Large intestine (tissue), 3 donors: Measurements from ENCODE around the gene U2AF1L4. TPM values are rescaled to one million over a fixed set of nuclear protein-coding genes. Genes with fewer than 3 reads are reported as not detected.

Experiments used
- DNase-seq, 2 donors: peaks; one replicate each; pipeline versions ENCODE4 v3.0.0 to v3.0.0-alpha.2; 2013
- H3K27ac ChIP-seq: one replicate; pipeline ENCODE4 v1.5.1; 2013; ENCODE audit warnings: low read length
- H3K27me3 ChIP-seq: 2 replicates; pipeline ENCODE4 v1.6.1; 2013; ENCODE audit warnings: low read length; ENCODE audit not compliant: control insufficient read depth, insufficient read depth
- H3K36me3 ChIP-seq: 2 replicates; pipeline ENCODE4 v1.6.1; 2013; ENCODE audit warnings: low read length; ENCODE audit not compliant: control insufficient read depth, insufficient read depth
- H3K4me1 ChIP-seq: one replicate; pipeline ENCODE4 v1.6.1; 2013; ENCODE audit warnings: low read length; ENCODE audit not compliant: control insufficient read depth, insufficient read depth
- H3K4me3 ChIP-seq: one replicate; pipeline ENCODE4 v1.5.1; 2013; ENCODE audit warnings: low read length
- H3K9me3 ChIP-seq: one replicate; pipeline ENCODE4 v1.6.1; 2013; ENCODE audit warnings: mild to moderate bottlenecking, low read depth, low read length, moderate library complexity; ENCODE audit not compliant: control insufficient read depth
- WGBS: methylation state at CpG from one replicate; pipeline ENCODE4 v1.1.5; 2013; ENCODE audit warnings: low lambda C conversion rate; ENCODE audit not compliant: insufficient coverage; 5-methylcytosine and 5-hydroxymethylcytosine counted together
- polyA plus RNA-seq: library from polyadenylated mRNA; unstranded; fragments of 120-200 nt; gene quantifications from one replicate; pipeline ENCODE4 v1.2.1, GENCODE V29; 2013

U2AF1L4 gene
- polyA plus RNA-seq, 1 donor: 31.2 TPM

- Histone ChIP-seq H3K4me1 (peaks cover 21% of the 10 kb centered on the region), H3K4me3 (peak overlapping the region; percentile 65), H3K27me3 (peaks cover 3% of the 10 kb centered on the region), H3K27ac (peak overlapping the region; percentile 81), H3K36me3 (peaks cover 14% of the 10 kb centered on the region), H3K9me3 (no peaks in the 10 kb centered on the region)
- no CpG with 5 or more reads among the region's 52 CpGs for WGBS
- DNase-seq: peak; percentile 43 to 46
These were observed 29.0 kb downstream of the U2AF1L4 start for GRCh38 chr19:35715981-35716800.

- Histone ChIP-seq H3K4me1 (peaks cover 21% of the 10 kb centered on the region), H3K27ac (no peak overlapping the region), H3K27me3 (peaks cover 5% of the 10 kb centered on the region), H3K9me3 (no peaks in the 10 kb centered on the region), H3K4me3 (peak overlapping the region; percentile 65), H3K36me3 (peaks cover 9% of the 10 kb centered on the region)
- WGBS: no CpG with 5 or more reads among the region's 7 CpGs
- no peak for DNase-seq
These were observed 29.8 kb downstream of the U2AF1L4 start for GRCh38 chr19:35715355-35715809.

- Histone ChIP-seq H3K4me1 (peaks cover 21% of the 10 kb centered on the region), H3K27me3 (peaks cover 5% of the 10 kb centered on the region), H3K9me3 (no peaks in the 10 kb centered on the region), H3K27ac (no peak overlapping the region), H3K36me3 (peaks cover 3% of the 10 kb centered on the region), H3K4me3 (no peak overlapping the region)
- WGBS: no CpG with 5 or more reads among the region's 14 CpGs
- no peak for DNase-seq
These were observed 30.4 kb downstream of the U2AF1L4 start for GRCh38 chr19:35714601-35715354.

- no CpG with 5 or more reads among the region's 12 CpGs for WGBS
- no peak for DNase-seq
- no peak overlapping the region for H3K4me3 ChIP-seq
- H3K27me3 ChIP-seq: peaks cover 5% of the 10 kb centered on the region
- H3K27ac ChIP-seq: no peak overlapping the region
- H3K36me3 ChIP-seq: no peaks in the 10 kb centered on the region
- H3K4me1 ChIP-seq: peaks cover 13% of the 10 kb centered on the region
- H3K9me3 ChIP-seq: no peaks in the 10 kb centered on the region
These were observed 31.2 kb downstream of the U2AF1L4 start for GRCh38 chr19:35713904-35714495.

- H3K9me3 ChIP-seq: no peaks in the 10 kb centered on the region
- 50% methylated on average over 1 of the region's 2 CpGs for WGBS
- no peak overlapping the region for H3K27ac ChIP-seq
- H3K4me1 ChIP-seq: peaks cover 10% of the 10 kb centered on the region
- H3K27me3 ChIP-seq: peaks cover 5% of the 10 kb centered on the region
- no peak overlapping the region for H3K4me3 ChIP-seq
- no peaks in the 10 kb centered on the region for H3K36me3 ChIP-seq
- no peak for DNase-seq
These were observed 31.7 kb downstream of the U2AF1L4 start for GRCh38 chr19:35713506-35713850.

GRCh38 chr19:35712567-35713505 is 32.4 kb downstream of the U2AF1L4 start:
- Histone ChIP-seq H3K4me3 (no peak overlapping the region), H3K4me1 (peaks cover 10% of the 10 kb centered on the region), H3K27me3 (peaks cover 5% of the 10 kb centered on the region), H3K9me3 (no peaks in the 10 kb centered on the region), H3K27ac (no peak overlapping the region), H3K36me3 (no peaks in the 10 kb centered on the region)
- WGBS: 80% methylated on average over 1 of the region's 11 CpGs
- no peak for DNase-seq

GRCh38 chr19:35710784-35711723 is 34.2 kb downstream of the U2AF1L4 start:
- H3K27me3 ChIP-seq: peaks cover 5% of the 10 kb centered on the region
- no peaks in the 10 kb centered on the region for H3K36me3 ChIP-seq
- WGBS: no CpG with 5 or more reads among the region's 13 CpGs
- no peak for DNase-seq
- no peaks in the 10 kb centered on the region for H3K9me3 ChIP-seq
- no peak overlapping the region for H3K4me3 ChIP-seq
- H3K4me1 ChIP-seq: peaks cover 10% of the 10 kb centered on the region
- no peak overlapping the region for H3K27ac ChIP-seq

- WGBS: no CpG with 5 or more reads among the region's 1 CpG
These were observed 36.8 kb downstream of the U2AF1L4 start for GRCh38 chr19:35708391-35708790.

GRCh38 chr19:35704218-35704617 is 41.0 kb downstream of the U2AF1L4 start, which contains the start of gene ZBTB32:
Gene ZBTB32, plus strand, starts transcription at chr19:35704558. Its CDS starts 10,069 bp downstream, at chr19:35714627.
- no CpG with 5 or more reads among the region's 24 CpGs for WGBS
- no peaks in the 10 kb centered on the region for H3K36me3 ChIP-seq
- DNase-seq: peak in 1 of 2 donors; percentile 25
- peaks cover 10% of the 10 kb centered on the region for H3K27me3 ChIP-seq
- peaks cover 3% of the 10 kb centered on the region for H3K4me1 ChIP-seq
- no peak within 1 kb of the TSS for H3K4me3 ChIP-seq
- no peak within 1 kb of the TSS for H3K27ac ChIP-seq
- H3K9me3 ChIP-seq: peaks cover 3% of the 10 kb centered on the region

More at GRCh38 chr19:35708391-35708790, 36.8 kb downstream of the U2AF1L4 start:
- Histone ChIP-seq H3K27me3 (peaks cover 15% of the 10 kb centered on the region), H3K4me1 (no peaks in the 10 kb centered on the region), H3K4me3 (no peak overlapping the region), H3K36me3 (no peaks in the 10 kb centered on the region), H3K9me3 (peaks cover 3% of the 10 kb centered on the region), H3K27ac (no peak overlapping the region)
- no peak for DNase-seq
